Daoy (cell line): Measurements from ENCODE around the gene CSK. TPM values are rescaled to one million over a fixed set of nuclear protein-coding genes. Genes with fewer than 3 reads are reported as not detected.

Experiments
- DNase-seq: peaks from one replicate; pipeline ENCODE4 v3.0.0-alpha.2; 2015; ENCODE audit warnings: low read depth
- total RNA-seq: library from RNA; depleted of rRNA; stranded (reverse); fragments of >200 nt; shearing (Covaris generic); gene quantifications from 2 replicates; pipeline ENCODE4 v1.2.3, GENCODE V29; 2014; rRNA removed

CSK gene
- total RNA-seq, 1 experiment from 2014 or later, result 26.9 TPM

GRCh38 chr15:74842581-74843444 is 60.9 kb downstream of the CSK start, which contains the start of gene ULK3:
ULK3 (minus strand) TSS chr15:74843156; CDS start chr15:74843105, 51 bp downstream.
- DNase-seq, result peak; percentile 92

- no peak for DNase-seq
Observed at GRCh38 chr15:74843445-74843828, 61.6 kb downstream of the CSK start.

GRCh38 chr15:74843891-74844299 is 62.0 kb downstream of the CSK start:
- no peak for DNase-seq

- no peak for DNase-seq
Observed at GRCh38 chr15:74844319-74845207, 62.7 kb downstream of the CSK start.

GRCh38 chr15:74845208-74845568 is 63.3 kb downstream of the CSK start:
- no peak for DNase-seq

- DNase-seq, result no peak
Observed at GRCh38 chr15:74845581-74845980, 63.7 kb downstream of the CSK start.

- no peak for DNase-seq
Observed at GRCh38 chr15:74847432-74847831, 65.6 kb downstream of the CSK start.

- no peak for DNase-seq
Observed at GRCh38 chr15:74850393-74850792, 68.5 kb downstream of the CSK start.

- no peak for DNase-seq
Observed at GRCh38 chr15:74851960-74852359, 70.1 kb downstream of the CSK start.

Other genes with a start within 250 kb of the CSK start
- gene ARID3B, start 240.9 kb upstream of the CSK start, total RNA-seq, result 9.3 and 10.6 TPM in 2 replicates
- gene CLK3, start 166.2 kb upstream of the CSK start, total RNA-seq, result 55.2 and 57.4 TPM in 2 replicates
- gene EDC3, start 86.1 kb upstream of the CSK start, total RNA-seq, result 4.0 and 5.3 TPM in 2 replicates
- gene CYP1A1, start 56.6 kb upstream of the CSK start, total RNA-seq, result 0.92 and 3.8 TPM in 2 replicates
- not detected in 2 replicates for gene CYP1A2, start 33.2 kb upstream of the CSK start, total RNA-seq
- gene LMAN1L, start 30.8 kb downstream of the CSK start, total RNA-seq, result not detected in 2 replicates
- gene CPLX3, start 44.5 kb downstream of the CSK start, total RNA-seq, result not detected in 2 replicates
- 17.6 and 24.3 TPM in 2 replicates for gene ULK3, start 61.1 kb downstream of the CSK start, total RNA-seq
- 15.9 and 16.8 TPM in 2 replicates for gene SCAMP2, start 91.3 kb downstream of the CSK start, total RNA-seq
- 31.0 and 38.3 TPM in 2 replicates for gene MPI, start 108.0 kb downstream of the CSK start, total RNA-seq
- gene FAM219B, start 124.8 kb downstream of the CSK start, total RNA-seq, result 14.2 and 19.1 TPM in 2 replicates
- 59.7 and 65.6 TPM in 2 replicates for gene COX5A, start 156.0 kb downstream of the CSK start, total RNA-seq
- gene RPP25, start 174.7 kb downstream of the CSK start, total RNA-seq, result 2.2 and 3.2 TPM in 2 replicates
- 1.8 and 7.4 TPM in 2 replicates for gene SCAMP5, start 213.5 kb downstream of the CSK start, total RNA-seq
- gene PPCDC, start 241.5 kb downstream of the CSK start, total RNA-seq, result 30.6 and 32.1 TPM in 2 replicates